Cardiac septum (tissue), 1 donor: ENCODE results near the gene IDH3G. TPM values are rescaled to one million over a fixed set of nuclear protein-coding genes. Genes with fewer than 3 reads are reported as not detected.

Experiments used
- DNase-seq: peaks from one replicate; pipeline ENCODE4 v3.0.0-alpha.2; 2020; ENCODE audit warnings: low spot score
- intact Hi-C: fragments of 100-400 bp; cut with DNase I; formaldehyde crosslinking; loops from one replicate; pipeline ENCODE4 v1.14.0; 2022
- total RNA-seq: library from RNA; stranded (reverse); fragmentation: NEBNext Ultra II Directional; extraction: Animal tissue kit (Norgen Biotek cat#: 25700); gene quantifications from one replicate; pipeline ENCODE4 v1.2.1, GENCODE V29; 2021
- donor health status: DM: no; HTN: no; CAD: no.

The IDH3G gene
- total RNA-seq, 1 donor from 2014 or later, result 68.5 TPM

- intact Hi-C loops, result no loop called here
- DNase-seq, result no peak
Measured at GRCh38 chrX:153740631-153741222, 53.4 kb downstream of the IDH3G start.

- DNase-seq, result no peak
- intact Hi-C loops, result no loop called here
Measured at GRCh38 chrX:153739754-153740486, 54.3 kb downstream of the IDH3G start.

GRCh38 chrX:153738056-153738605, 56.0 kb downstream of the IDH3G start:
- intact Hi-C loops, result no loop called here
- no peak for DNase-seq

GRCh38 chrX:153736871-153737441, 57.2 kb downstream of the IDH3G start:
- no peak for DNase-seq
- intact Hi-C loops, result no loop called here

- intact Hi-C loops, result no loop called here
- no peak for DNase-seq
Measured at GRCh38 chrX:153736071-153736820, 57.9 kb downstream of the IDH3G start.

Other genes with a start within 250 kb of the IDH3G start
- gene CCNQ, start 195.2 kb downstream of the IDH3G start, total RNA-seq, result 23.3 TPM
- gene DUSP9, start 147.2 kb downstream of the IDH3G start, total RNA-seq, result not detected
- 7.6 TPM for gene PNCK, start 120.6 kb downstream of the IDH3G start, total RNA-seq
- gene SLC6A8, start 106.4 kb downstream of the IDH3G start, total RNA-seq, result 144 TPM
- 98.0 TPM for gene BCAP31, start 70.0 kb downstream of the IDH3G start, total RNA-seq
- gene ABCD1, start 69.5 kb downstream of the IDH3G start, total RNA-seq, result 15.1 TPM
- 7.6 TPM for gene PLXNB3, start 30.1 kb downstream of the IDH3G start, total RNA-seq
- 54.7 TPM for gene SRPK3, start 13.3 kb downstream of the IDH3G start, total RNA-seq
- gene SSR4, start 293 bp upstream of the IDH3G start, total RNA-seq, result 140 TPM
- 4.1 TPM for gene PDZD4, start 36.2 kb upstream of the IDH3G start, total RNA-seq
- 1.5 TPM for gene L1CAM, start 91.8 kb upstream of the IDH3G start, total RNA-seq
- 3.3 TPM for gene AVPR2, start 110.3 kb upstream of the IDH3G start, total RNA-seq
- 22.9 TPM for gene ARHGAP4, start 131.9 kb upstream of the IDH3G start, total RNA-seq
- 87.2 TPM for gene NAA10, start 140.7 kb upstream of the IDH3G start, total RNA-seq
- 8.6 TPM for gene RENBP, start 150.3 kb upstream of the IDH3G start, total RNA-seq
- gene HCFC1, start 177.4 kb upstream of the IDH3G start, total RNA-seq, result 39.5 TPM
- gene TMEM187, start 178.4 kb upstream of the IDH3G start, total RNA-seq, result 10.6 TPM
- 30.6 TPM for gene IRAK1, start 225.5 kb upstream of the IDH3G start, total RNA-seq